HG02943 (cell line): Measurements from ENCODE around the gene IGLL5.
"Not testable (repeated sequence)": the region's sequence is repeated elsewhere in the genome, so short reads cannot be mapped to it uniquely, and the experiment has no call there.

Experiments used
- ATAC-seq: cut with Tn5 transposase; IDR thresholded peaks from one replicate; pipeline ENCODE4 v1.9.1; 2021; ENCODE audit warnings: mild to moderate bottlenecking, low read depth, moderate library complexity; ENCODE audit not compliant: unreplicated experiment

Gene IGLL5

DNA sequence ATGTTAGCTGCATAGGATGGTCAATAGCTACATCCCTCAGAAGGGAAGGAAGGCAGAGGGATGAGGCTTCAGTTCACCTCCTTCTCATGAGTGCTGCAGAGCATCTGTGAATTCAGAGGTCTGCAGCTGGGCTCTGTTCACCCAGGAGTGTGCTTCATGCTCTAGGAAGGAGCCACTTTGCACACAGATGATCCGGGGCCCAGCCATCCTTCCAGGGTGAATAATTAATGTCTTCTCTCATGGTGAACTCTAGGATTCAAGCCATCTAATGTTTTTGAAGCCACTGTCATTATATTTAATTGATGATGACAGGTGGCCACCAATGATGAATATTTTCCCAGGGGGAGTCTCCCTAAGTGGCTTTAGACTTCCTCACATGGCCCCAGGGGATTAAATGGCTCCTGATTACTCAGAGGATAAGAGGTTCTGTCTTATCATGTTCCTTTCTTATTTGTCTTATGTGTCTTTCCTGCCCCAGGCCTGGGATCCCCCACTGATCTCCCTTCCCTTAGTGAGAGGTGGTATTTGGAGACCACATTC, 10.9 kb downstream of the IGLL5 start:
- ATAC-seq: not testable (repeated sequence)

DNA sequence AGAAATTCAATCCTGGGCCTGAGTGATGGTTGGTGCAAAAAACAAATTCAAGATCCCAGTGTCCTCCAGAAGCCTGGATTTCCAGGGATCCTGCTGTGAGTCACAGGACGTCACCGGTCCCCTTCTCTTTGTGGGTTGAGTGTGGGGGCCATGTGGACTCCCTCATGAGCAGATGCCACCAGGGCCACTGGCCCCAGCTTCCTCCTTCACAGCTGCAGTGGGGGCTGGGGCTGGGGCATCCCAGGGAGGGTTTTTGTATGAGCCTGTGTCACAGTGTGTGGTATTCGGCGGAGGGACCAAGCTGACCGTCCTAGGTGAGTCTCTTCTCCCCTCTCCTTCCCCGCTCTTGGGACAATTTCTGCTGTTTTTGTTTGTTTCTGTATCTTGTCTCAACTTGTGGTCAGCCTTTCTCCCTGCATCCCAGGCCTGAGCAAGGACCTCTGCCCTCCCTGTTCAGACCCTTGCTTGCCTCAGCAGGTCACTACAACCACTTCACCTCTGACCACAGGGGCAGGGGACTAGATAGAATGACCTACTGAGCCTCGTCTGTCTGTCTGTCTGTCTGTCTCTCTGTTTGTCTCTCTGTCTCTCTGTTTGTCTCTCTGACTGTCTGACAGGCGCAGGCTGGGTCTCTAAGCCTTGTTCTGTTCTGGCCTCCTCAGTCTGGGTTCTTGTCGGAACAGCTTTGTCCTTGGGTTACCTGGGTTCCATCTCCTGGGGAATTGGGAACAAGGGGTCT, 11.9 kb downstream of the IGLL5 start:
- ATAC-seq: not testable (repeated sequence)

DNA sequence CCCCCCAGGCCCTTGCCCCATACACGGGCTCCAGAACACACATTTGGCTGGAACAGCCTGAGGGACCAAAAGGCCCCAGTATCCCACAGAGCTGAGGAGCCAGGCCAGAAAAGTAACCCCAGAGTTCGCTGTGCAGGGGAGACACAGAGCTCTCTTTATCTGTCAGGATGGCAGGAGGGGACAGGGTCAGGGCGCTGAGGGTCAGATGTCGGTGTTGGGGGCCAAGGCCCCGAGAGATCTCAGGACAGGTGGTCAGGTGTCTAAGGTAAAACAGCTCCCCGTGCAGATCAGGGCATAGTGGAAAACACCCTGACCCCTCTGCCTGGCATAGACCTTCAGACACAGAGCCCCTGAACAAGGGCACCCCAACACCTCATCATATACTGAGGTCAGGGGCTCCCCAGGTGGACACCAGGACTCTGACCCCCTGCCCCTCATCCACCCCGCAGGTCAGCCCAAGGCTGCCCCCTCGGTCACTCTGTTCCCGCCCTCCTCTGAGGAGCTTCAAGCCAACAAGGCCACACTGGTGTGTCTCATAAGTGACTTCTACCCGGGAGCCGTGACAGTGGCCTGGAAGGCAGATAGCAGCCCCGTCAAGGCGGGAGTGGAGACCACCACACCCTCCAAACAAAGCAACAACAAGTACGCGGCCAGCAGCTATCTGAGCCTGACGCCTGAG, 13.1 kb downstream of the IGLL5 start:
- ATAC-seq: not testable (repeated sequence)

DNA sequence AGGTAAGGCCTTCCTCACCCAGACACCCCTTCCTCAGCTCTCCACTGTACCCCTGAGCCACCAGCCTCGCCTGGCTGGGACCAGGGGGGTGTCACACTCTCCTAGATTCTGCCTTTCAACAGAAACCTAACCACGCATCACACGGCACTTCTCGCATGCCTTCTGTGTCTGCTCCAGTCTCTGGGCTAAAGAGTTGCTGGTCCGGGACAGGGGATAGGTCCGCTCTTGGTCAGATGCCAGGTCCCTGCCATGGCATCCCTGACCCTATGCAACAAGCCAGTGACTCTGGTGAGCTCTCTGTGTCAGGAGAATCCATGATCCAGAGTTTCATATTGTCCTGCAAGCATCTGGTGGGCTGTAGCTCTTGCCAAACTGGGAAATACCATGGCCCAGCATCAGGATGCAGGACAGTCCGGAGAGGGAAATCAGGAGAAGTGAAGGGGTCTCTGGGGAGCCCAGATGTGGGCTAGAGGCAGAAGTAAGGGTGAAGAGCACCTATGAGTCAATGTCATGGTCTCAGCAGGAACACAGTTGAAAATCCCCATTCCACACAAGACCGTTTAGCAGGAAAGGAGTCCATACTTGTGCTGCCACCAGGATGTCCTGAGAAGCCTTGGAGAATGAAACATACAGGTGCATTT, 14.1 kb downstream of the IGLL5 start:
- ATAC-seq: no peak

- ATAC-seq: no peak
These were observed 14.8 kb downstream of the IGLL5 start for GRCh38 chr22:22902247-22903001.

- ATAC-seq: no peak
These were observed 15.8 kb downstream of the IGLL5 start for GRCh38 chr22:22903355-22903777.

DNA sequence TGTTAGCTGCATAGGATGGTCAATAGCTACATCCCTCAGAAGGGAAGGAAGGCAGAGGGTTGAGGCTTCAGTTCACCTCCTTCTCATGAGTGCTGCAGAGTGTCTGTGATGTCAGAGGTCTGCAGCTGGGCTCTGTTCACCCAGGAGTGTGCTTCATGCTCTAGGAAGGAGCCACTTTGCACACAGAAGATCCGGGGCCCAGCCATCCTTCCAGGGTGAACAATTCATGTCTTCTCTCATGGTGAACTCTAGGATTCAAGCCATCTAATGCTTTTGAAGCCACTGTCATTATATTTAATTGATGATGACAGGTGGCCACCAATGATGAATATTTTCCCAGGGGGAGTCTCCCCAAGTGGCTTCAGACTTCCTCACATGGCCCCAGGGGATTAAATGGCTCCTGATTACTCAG, 16.2 kb downstream of the IGLL5 start:
- not testable (repeated sequence) for ATAC-seq

- not testable (repeated sequence) for ATAC-seq
These were observed 17.1 kb downstream of the IGLL5 start for GRCh38 chr22:22904736-22905135.

- not testable (repeated sequence) for ATAC-seq
These were observed 18.8 kb downstream of the IGLL5 start for GRCh38 chr22:22906391-22906790.

DNA sequence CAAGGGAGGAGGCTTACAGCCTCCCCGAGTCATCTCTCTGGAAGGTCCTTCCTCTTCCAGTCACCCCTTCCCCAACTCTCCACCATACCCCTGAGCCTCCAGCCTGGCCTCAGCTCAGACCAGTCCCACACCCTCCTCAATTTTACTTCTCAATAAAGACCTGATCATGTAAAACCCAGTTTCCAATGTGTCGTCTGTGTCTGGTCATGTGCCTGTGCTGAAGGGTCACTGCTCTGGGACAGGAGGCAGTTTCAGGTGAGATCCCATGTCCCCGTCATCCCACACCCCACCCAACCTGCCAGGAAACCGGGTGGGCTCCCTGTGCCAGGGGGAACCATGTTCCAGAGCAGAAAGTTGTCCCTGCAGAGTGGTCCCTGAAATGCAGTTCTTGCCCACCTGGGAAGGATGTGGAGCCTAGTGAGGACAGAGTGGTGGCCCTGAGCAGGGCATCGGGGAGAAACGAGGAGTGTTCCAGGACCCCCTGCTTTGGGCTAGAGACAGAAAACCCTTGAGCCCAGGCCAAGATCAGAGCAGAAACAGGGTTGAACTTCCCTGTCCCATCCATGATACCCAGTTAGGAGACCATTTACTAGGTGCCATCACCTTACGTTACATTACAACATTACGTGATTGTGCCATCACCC, 19.4 kb downstream of the IGLL5 start:
- no peak for ATAC-seq

DNA sequence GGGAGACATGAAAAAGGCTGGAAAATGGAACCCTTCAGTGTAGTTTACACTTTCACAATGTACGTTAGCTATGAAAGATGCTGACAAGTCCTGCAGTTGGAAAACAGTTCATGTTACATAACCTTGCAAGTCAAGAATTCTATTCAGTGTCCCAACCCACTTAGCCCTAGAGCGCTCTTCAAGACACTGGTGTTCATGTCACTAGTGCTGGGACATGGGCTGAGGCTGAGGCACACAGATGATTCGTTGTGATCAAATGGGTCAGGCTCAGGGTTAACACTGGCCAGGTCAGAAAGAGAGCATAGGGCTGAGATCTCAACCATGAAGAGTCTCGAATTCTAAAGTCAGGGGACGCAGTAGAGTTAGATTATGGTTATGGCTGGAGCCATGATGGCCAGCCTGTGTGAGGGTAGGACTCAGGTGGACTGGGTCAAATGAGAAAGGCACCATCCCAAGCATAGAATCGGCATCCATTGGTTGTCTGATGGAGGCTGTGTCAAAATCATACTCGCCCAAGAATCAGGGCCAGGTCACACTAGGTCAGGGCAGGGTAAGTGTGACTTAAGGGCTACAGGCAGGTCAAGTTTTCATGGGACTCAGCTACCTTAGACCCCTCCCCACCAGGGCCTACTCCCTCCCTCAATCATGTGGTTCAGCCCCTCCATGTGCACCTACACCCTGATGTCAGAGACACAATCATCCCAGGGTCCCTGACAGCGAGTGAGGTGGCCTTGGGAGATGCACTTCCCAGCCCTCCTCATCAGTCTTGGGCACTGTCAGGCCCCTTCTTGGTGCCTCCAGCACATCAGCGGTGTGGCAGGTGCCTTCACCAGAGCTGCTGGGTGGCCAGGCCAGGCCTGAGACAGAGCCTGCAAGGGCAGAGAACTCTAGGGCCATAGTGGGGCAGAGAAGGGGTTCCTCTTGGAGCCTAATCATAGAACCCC, 20.2 kb downstream of the IGLL5 start:
- ATAC-seq: no peak

DNA sequence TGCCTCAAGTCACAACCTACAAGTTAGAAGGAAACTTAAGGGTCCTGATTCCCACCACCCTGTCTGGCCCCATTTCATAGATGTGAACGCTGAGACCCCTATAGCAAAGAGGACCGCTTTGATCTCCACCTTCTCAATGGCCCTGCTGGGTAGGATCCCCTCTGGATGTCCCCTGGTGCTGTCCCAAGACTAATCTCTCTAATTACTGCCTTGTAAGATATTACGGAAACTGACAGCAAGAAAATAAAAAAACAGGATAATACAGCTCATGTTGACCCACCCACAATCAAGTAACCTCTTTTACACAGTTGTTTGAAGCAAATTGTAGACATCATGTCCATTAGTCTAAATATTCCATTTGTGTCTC, 20.9 kb downstream of the IGLL5 start:
- ATAC-seq: no peak

DNA sequence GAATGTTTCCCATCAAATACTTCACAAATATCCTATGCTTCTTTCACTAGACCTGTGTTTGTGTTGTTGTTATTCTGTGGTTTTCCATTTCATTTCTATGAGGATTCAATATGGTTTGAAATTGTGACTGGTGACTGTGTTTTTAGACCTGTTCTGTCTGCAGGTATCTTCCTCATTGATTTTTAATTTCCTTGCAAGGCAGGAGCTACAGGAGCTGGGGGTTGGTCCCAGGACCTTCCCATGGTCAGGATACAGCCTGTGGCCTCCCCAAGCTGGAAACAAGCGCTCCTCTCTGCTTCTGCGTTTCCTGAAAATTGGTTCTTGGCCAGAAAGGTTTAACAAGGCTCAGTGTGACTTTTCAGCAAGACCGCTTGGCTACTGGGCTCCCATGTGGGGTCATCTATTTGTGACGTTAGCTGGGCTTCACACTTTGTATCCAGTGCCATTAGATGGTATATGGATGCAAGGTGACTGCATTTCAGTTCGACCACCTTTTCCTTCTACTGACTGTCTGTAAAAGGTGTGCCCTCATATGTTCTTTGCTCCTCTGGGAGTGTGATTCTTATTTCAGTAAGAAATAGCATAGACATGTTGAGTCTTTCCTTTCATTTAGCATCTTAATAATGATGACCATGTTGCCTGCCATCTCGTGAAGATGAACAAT, 21.5 kb downstream of the IGLL5 start:
- no peak for ATAC-seq

GRCh38 chr22:22909605-22910271, 22.1 kb downstream of the IGLL5 start:
- no peak for ATAC-seq

- ATAC-seq: no peak
These were observed 22.9 kb downstream of the IGLL5 start for GRCh38 chr22:22910272-22911240.

DNA sequence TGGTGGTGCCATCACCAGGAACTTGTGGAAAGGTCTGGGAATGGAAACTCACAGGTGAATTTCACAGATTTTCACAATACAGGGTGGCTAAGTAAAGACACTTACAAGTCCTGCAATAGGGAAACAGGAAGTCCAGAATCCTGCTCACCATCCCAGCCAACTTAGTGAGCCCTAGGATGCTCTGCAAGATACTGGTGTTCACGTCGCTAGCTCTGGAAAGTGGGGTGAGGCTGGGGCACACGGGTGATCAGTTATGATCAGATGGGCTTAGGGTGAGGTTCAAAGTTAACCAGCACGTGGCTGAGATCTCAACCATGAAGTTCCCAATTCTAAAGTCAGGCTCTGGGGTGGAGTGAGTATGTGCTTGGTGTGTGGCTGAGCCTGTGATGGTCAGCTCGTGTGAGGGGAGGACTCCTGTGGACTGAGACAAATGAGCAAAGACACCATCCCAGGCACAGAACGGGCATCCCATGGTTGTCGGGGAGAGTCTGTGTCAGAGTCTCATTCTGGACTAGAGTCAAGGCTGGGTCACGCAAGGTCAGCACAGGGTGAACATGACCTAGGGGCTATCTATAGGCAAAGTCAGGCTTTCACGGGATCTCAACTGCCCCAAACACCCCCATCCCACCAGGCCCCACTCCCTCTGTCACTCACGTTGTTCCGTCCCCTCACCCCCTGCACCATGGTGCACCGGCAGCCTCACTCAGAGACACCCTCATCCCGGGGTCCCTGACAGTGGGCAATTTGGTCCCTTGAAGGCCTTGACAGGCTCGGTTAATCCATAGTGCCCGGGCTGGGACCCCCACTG, 23.9 kb downstream of the IGLL5 start:
- no peak for ATAC-seq
